RWPE1 (cell line): ENCODE measurements around the gene DDX24.

Source experiments
- CTCF ChIA-PET: fragments of 350-600 bp; sonication (Branson Sonifier 250); formaldehyde crosslinking; extraction: SDS; loops from one replicate; lab custom pipeline; 2021; lab: Yijun Ruan, JAX
- POLR2A ChIA-PET: fragments of 400-600 bp; formaldehyde crosslinking; extraction: SDS; loops from one replicate; lab custom pipeline; 2020; ENCODE audit warnings: antibody characterized with exemption; ENCODE audit not compliant: low non-redundant PET; lab: Yijun Ruan, JAX
- DNase-seq: peaks from one replicate; pipeline ENCODE4 v3.0.0; 2012; ENCODE audit warnings: low spot score
- H3K27ac ChIP-seq: fragments of 450-650 bp; 2 replicates; pipeline ENCODE4 v1.5.1; 2017
- CTCF ChIP-seq: fragments of 450-650 bp; conservative IDR thresholded peaks from 2 replicates; pipeline ENCODE4 v1.5.1; 2017; ENCODE audit warnings: low read depth, mild to moderate bottlenecking

The DDX24 gene

DNA sequence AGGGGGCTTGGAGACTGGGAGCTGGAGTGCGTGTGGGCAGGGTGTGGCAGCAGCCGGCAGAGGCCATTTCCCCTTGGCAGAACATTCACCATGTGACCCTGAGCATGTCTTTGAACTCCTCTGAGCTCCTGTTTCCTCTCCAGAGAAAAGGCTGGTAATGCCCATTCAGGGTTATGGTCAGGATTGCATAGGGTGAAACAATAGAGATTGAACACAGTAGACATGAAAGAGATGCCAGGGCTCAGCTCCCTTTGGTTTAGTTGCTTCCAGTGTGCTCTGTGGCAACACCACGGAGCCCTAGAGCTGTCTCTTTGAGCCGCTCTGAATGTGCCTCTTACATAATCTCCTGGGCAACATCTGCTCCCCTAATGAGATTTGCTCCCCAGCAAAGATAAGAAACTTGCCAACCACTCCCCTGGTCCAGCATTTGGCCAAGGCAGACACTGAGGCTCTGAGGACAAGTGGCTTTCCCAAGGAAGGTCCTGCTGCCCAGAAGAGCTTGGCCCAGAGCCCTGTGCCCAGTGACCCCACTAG lies 34.1 kb upstream of the DDX24 start:
- ChIA-PET CTCF (interaction anchor here (1.8 kb wide), 1 partner anchor 17 kb away, joined by 6 read pairs; no protein-coding TSS in a partner anchor), POLR2A (no interaction called here)
- no peak for DNase-seq
- TF ChIP-seq CTCF = no peak
- H3K27ac ChIP-seq = no peak overlapping the region

DNA sequence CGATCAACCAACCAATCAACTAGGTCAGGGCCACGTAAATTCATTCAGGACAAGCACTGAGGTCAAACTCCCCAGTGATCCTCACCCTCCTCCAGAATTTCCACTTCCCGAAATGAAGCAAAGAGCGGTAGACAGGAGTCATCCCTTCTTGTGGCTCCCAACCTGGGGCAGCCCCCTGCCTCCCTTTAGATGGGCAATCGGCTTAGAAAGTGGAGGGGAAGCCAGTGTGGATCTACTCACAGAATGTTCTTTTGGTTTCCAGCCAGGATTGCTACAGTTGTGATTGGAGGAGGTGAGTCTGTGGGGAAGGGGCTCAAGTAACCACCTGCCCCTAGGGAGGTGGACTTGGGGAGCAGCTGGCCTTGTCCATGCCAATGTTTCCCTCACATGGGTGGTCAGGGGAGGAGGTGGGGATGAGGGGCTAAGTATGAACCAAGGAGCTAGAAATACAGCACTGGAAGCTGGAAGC lies 33.6 kb upstream of the DDX24 start:
- CTCF ChIA-PET = interaction anchor here (0.6 to 1.8 kb wide), 2 partner anchors 17 to 485 kb away, joined by 3 to 6 read pairs; no protein-coding TSS in a partner anchor
- no peak for DNase-seq
- TF ChIP-seq CTCF = no peak

GRCh38 chr14:94113908-94114588 lies 33.0 kb upstream of the DDX24 start:
- TF ChIP-seq CTCF = no peak
- ChIA-PET CTCF (interaction anchor here (0.6 to 1.8 kb wide), 2 partner anchors 18 to 485 kb away, joined by 3 to 6 read pairs; no protein-coding TSS in a partner anchor), POLR2A (no interaction called here)
- H3K27ac ChIP-seq = no peak overlapping the region
- DNase-seq = no peak

More for the DNA sequence above, 33.6 kb upstream of the DDX24 start:
- POLR2A ChIA-PET = no interaction called here
- no peak overlapping the region for H3K27ac ChIP-seq

DNA sequence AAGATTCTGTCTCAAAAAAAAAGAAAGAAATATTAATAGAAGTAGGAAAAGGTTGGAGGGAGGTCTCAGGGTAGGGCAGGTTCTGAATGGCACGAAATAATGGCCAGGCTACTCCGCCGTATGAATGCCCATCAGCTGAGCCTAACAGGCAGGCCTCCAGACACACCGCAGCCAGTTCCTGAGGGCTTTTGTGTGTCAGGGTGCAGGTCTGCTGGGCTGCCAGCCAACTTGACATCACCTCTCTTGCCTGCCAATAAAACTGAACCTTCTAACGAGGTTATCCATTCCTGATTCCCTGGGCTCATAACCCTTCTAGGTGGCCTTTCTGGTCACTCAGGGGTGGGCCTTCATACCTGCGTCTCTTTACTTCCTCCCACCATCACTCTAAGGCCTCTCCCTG lies 32.5 kb upstream of the DDX24 start:
- TF ChIP-seq CTCF = no peak
- POLR2A ChIA-PET = interaction anchor here (0.7 kb wide), 1 partner anchor 92 kb away, joined by 3 read pairs; no protein-coding TSS in a partner anchor
- peak overlapping the region; percentile 13; the same call in 1 of the 2 replicates for H3K27ac ChIP-seq
- DNase-seq = no peak
- CTCF ChIA-PET = no interaction called here

DNA sequence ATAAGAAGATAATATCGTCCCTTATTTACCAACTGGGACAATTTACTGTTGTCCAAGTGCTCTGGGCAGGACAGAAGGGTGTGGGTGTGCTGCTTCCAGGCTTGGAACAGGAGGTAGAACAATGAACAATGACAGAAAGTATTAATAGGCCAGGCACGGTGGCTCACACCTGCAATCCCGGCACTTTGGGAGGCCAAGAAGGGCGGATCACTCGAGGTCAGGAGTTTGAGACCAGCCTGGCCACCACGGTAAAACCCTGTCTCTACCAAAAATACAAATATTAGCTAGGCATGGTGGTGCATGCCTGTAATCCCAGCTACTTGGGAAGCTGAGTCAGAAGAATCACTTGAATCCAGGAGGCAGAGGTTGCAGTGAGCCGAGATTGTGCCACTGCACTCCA lies 32.1 kb upstream of the DDX24 start:
- DNase-seq = no peak
- H3K27ac ChIP-seq = peak overlapping the region; percentile 13; the same call in 1 of the 2 replicates
- ChIA-PET CTCF (no interaction called here), POLR2A (interaction anchor here (0.7 kb wide), 1 partner anchor 92 kb away, joined by 3 read pairs; no protein-coding TSS in a partner anchor)
- TF ChIP-seq CTCF = no peak

GRCh38 chr14:94112513-94113063 lies 31.6 kb upstream of the DDX24 start:
- no peak for TF ChIP-seq CTCF
- ChIA-PET CTCF (no interaction called here), POLR2A (interaction anchor here (0.7 kb wide), 1 partner anchor 91 kb away, joined by 3 read pairs; no protein-coding TSS in a partner anchor)
- DNase-seq = no peak
- H3K27ac ChIP-seq = no peak overlapping the region; the same call in 1 of the 2 replicates
